Fibroblast of lung (primary cell): Measurements from ENCODE around the gene BLOC1S4.

ENCODE experiments used
- EZH2 ChIP-seq: IDR thresholded peaks from 2 replicates; pipeline ENCODE4 v1.5.1; 2012; ENCODE audit warnings: low read length, control low read depth, mild to moderate bottlenecking; ENCODE audit errors: missing control alignments
- TF ChIP-seq, protein P1 (sequence below), 2 donors: IDR thresholded peaks in 1 of 2; conservative IDR thresholded peaks in 1 of 2; 1 replicate in 1 of 2; 2 replicates in 1 of 2; pipeline ENCODE4 v1.5.1; 2011 to 2012; ENCODE audit warnings: low read length in 2 of 2, control low read depth in 1 of 2, inconsistent platforms in 1 of 2, low read depth in 1 of 2, mild to moderate bottlenecking in 1 of 2

- TF ChIP-seq, protein P1, sequence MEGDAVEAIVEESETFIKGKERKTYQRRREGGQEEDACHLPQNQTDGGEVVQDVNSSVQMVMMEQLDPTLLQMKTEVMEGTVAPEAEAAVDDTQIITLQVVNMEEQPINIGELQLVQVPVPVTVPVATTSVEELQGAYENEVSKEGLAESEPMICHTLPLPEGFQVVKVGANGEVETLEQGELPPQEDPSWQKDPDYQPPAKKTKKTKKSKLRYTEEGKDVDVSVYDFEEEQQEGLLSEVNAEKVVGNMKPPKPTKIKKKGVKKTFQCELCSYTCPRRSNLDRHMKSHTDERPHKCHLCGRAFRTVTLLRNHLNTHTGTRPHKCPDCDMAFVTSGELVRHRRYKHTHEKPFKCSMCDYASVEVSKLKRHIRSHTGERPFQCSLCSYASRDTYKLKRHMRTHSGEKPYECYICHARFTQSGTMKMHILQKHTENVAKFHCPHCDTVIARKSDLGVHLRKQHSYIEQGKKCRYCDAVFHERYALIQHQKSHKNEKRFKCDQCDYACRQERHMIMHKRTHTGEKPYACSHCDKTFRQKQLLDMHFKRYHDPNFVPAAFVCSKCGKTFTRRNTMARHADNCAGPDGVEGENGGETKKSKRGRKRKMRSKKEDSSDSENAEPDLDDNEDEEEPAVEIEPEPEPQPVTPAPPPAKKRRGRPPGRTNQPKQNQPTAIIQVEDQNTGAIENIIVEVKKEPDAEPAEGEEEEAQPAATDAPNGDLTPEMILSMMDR (conservative IDR thresholded peaks at IDR 0.05 in 1 of 2, IDR thresholded peaks at IDR 0.05 in 1 of 2; ENCODE audit: low read depth in 1 of 2, low read length in 2 of 2) = no peak
- no peak for TF ChIP-seq EZH2
Observed at GRCh38 chr4:6746721-6747293, 30.8 kb downstream of the BLOC1S4 start.
